SK-N-MC (cell line): ENCODE results near the gene AGAP1.

ENCODE experiments used
- DNase-seq: peaks from one replicate; pipeline ENCODE4 v3.0.0-alpha.2; 2011; ENCODE audit warnings: low read depth, low spot score
- H3K27ac ChIP-seq: fragments of 200-600 bp; sonication (generic); 2 replicates; pipeline ENCODE4 v1.5.1; 2016; ENCODE audit warnings: mixed run types
- H3K36me3 ChIP-seq: fragments of 200-600 bp; sonication (generic); 2 replicates; pipeline ENCODE4 v1.6.1; 2017; ENCODE audit warnings: antibody characterized with exemption, low read length, mixed read lengths; ENCODE audit not compliant: insufficient read depth
- H3K4me3 ChIP-seq: fragments of 200-600 bp; sonication (generic); 2 replicates; pipeline ENCODE4 v1.5.1; 2016
- H3K9ac ChIP-seq: fragments of 200-600 bp; sonication (generic); 2 replicates; pipeline ENCODE4 v1.8.0; 2017; ENCODE audit warnings: mixed run types, mixed read lengths; ENCODE audit not compliant: insufficient read length
- H3K9me3 ChIP-seq: fragments of 200-600 bp; sonication (generic); 2 replicates; pipeline ENCODE4 v1.6.1; 2017; ENCODE audit warnings: low read depth, mild to moderate bottlenecking, antibody characterized with exemption, low read length, moderate library complexity, mixed read lengths
- EZH2 ChIP-seq: fragments of 200-600 bp; sonication (generic); IDR thresholded peaks from one replicate; pipeline ENCODE4 v1.6.1; 2017; ENCODE audit warnings: antibody characterized with exemption
- FOXP2 ChIP-seq: optimal IDR thresholded peaks from 2 replicates; pipeline ENCODE3; 2011; ENCODE audit warnings: mild to moderate bottlenecking, moderate library complexity; ENCODE audit not compliant: insufficient read depth; ENCODE audit errors: extremely low read length, control extremely low read depth
- POLR2AphosphoS5 ChIP-seq: IDR thresholded peaks from 2 replicates; pipeline ENCODE4 v1.6.1; 2012; ENCODE audit warnings: mild to moderate bottlenecking, low read depth, low read length, borderline replicate concordance

The AGAP1 gene

GRCh38 chr2:236051806-236052205 is 558.0 kb downstream of the AGAP1 start:
- no peak overlapping the region for H3K27ac ChIP-seq
- H3K9ac ChIP-seq = no peak overlapping the region
- DNase-seq = no peak
- H3K4me3 ChIP-seq = no peak overlapping the region
- TF ChIP-seq EZH2 (no peak), POLR2AphosphoS5 (no peak), FOXP2 (no peak)
- peaks cover 15% of the 10 kb centered on the region for H3K36me3 ChIP-seq
- H3K9me3 ChIP-seq = no peaks in the 10 kb centered on the region

- Histone ChIP-seq H3K9ac (no peak overlapping the region), H3K4me3 (no peak overlapping the region), H3K27ac (no peak overlapping the region), H3K9me3 (no peaks in the 10 kb centered on the region), H3K36me3 (peaks cover 15% of the 10 kb centered on the region)
- TF ChIP-seq FOXP2 = no peak
- TF ChIP-seq POLR2AphosphoS5 = no peak
- no peak for TF ChIP-seq EZH2
- DNase-seq = no peak
Observed at GRCh38 chr2:236052206-236052605, 558.4 kb downstream of the AGAP1 start.

GRCh38 chr2:236052926-236053821 is 559.3 kb downstream of the AGAP1 start:
- no peak overlapping the region for H3K27ac ChIP-seq
- H3K36me3 ChIP-seq = peaks cover 20% of the 10 kb centered on the region
- H3K4me3 ChIP-seq = no peak overlapping the region
- TF ChIP-seq EZH2 = no peak
- no peak for TF ChIP-seq FOXP2
- TF ChIP-seq POLR2AphosphoS5 = no peak
- H3K9ac ChIP-seq = no peak overlapping the region
- no peak for DNase-seq
- no peaks in the 10 kb centered on the region for H3K9me3 ChIP-seq

- no peak for TF ChIP-seq FOXP2
- no peak for TF ChIP-seq POLR2AphosphoS5
- no peak for TF ChIP-seq EZH2
Observed at GRCh38 chr2:236054125-236054524, 560.3 kb downstream of the AGAP1 start.

GRCh38 chr2:236054621-236055305 is 560.9 kb downstream of the AGAP1 start:
- Histone ChIP-seq H3K9ac (no peak overlapping the region), H3K9me3 (no peaks in the 10 kb centered on the region), H3K4me3 (no peak overlapping the region), H3K36me3 (peaks cover 19% of the 10 kb centered on the region), H3K27ac (no peak overlapping the region)
- TF ChIP-seq EZH2 (no peak), POLR2AphosphoS5 (no peak), FOXP2 (no peak)
- DNase-seq = no peak

More at GRCh38 chr2:236054125-236054524, 560.3 kb downstream of the AGAP1 start:
- Histone ChIP-seq H3K9me3 (no peaks in the 10 kb centered on the region), H3K9ac (no peak overlapping the region), H3K27ac (no peak overlapping the region), H3K36me3 (peaks cover 20% of the 10 kb centered on the region), H3K4me3 (no peak overlapping the region)
- DNase-seq = no peak

GRCh38 chr2:236055471-236055870 is 561.6 kb downstream of the AGAP1 start:
- TF ChIP-seq FOXP2 (no peak), POLR2AphosphoS5 (no peak), EZH2 (no peak)

GRCh38 chr2:236056141-236056540 is 562.3 kb downstream of the AGAP1 start:
- Histone ChIP-seq H3K27ac (no peak overlapping the region), H3K36me3 (peaks cover 19% of the 10 kb centered on the region), H3K9ac (no peak overlapping the region), H3K9me3 (no peaks in the 10 kb centered on the region), H3K4me3 (no peak overlapping the region)
- no peak for DNase-seq
- TF ChIP-seq FOXP2 (no peak), EZH2 (no peak), POLR2AphosphoS5 (no peak)

More at GRCh38 chr2:236055471-236055870, 561.6 kb downstream of the AGAP1 start:
- no peak overlapping the region for H3K27ac ChIP-seq
- no peaks in the 10 kb centered on the region for H3K9me3 ChIP-seq
- no peak overlapping the region for H3K9ac ChIP-seq
- peaks cover 19% of the 10 kb centered on the region for H3K36me3 ChIP-seq
- no peak for DNase-seq
- H3K4me3 ChIP-seq = no peak overlapping the region

GRCh38 chr2:236057375-236057774 is 563.5 kb downstream of the AGAP1 start:
- Histone ChIP-seq H3K9me3 (no peaks in the 10 kb centered on the region), H3K4me3 (no peak overlapping the region), H3K27ac (no peak overlapping the region), H3K36me3 (peaks cover 19% of the 10 kb centered on the region), H3K9ac (no peak overlapping the region)
- no peak for DNase-seq
- TF ChIP-seq POLR2AphosphoS5 (no peak), FOXP2 (no peak), EZH2 (no peak)
